Keratinocyte (primary cell): Measurements from ENCODE around the gene ALAS2. TPM values are rescaled to one million over a fixed set of nuclear protein-coding genes. Genes with fewer than 3 reads are reported as not detected.

Source experiments
- DNase-seq: peaks from one replicate; pipeline ENCODE4 v3.0.0-alpha.2; 2011; ENCODE audit warnings: low read depth, missing footprints, low spot score
- FAIRE-seq: peaks from 2 replicates; lab custom pipeline; 2011; peaks lifted over from hg19 to GRCh38; lab: Jason Lieb, UNC
- H2AFZ ChIP-seq: 2 replicates; pipeline ENCODE4 v1.6.0; 2012; ENCODE audit warnings: low read length, control low read depth, inconsistent platforms; ENCODE audit not compliant: control insufficient read depth
- H3K27ac ChIP-seq: 2 replicates; pipeline ENCODE4 v1.5.1; 2011; ENCODE audit warnings: low read length; ENCODE audit not compliant: control insufficient read depth, insufficient read depth
- H3K27me3 ChIP-seq: 3 replicates; pipeline ENCODE4 v1.6.0; 2011; ENCODE audit warnings: low read length; ENCODE audit not compliant: control insufficient read depth, insufficient read depth; ENCODE audit errors: extremely low read depth
- H3K36me3 ChIP-seq, 2 experiments: 2 replicates in 1 of 2; 3 replicates in 1 of 2; pipeline ENCODE4 v1.5.1; 2011; ENCODE audit warnings: low read length in 2 of 2, mild to moderate bottlenecking in 1 of 2; ENCODE audit not compliant: control insufficient read depth in 2 of 2, insufficient read depth in 2 of 2; ENCODE audit errors: extremely low read depth in 1 of 2
- H3K4me1 ChIP-seq: 3 replicates; pipeline ENCODE4 v1.5.1; 2011; ENCODE audit warnings: low read length; ENCODE audit not compliant: control insufficient read depth, insufficient read depth; ENCODE audit errors: extremely low read depth
- H3K4me2 ChIP-seq: 3 replicates; pipeline ENCODE4 v1.6.0; 2011; ENCODE audit warnings: low read depth, low read length; ENCODE audit not compliant: control insufficient read depth, insufficient read depth; ENCODE audit errors: extremely low read depth
- H3K4me3 ChIP-seq, 3 experiments: fragments of 200-600 bp in 1 of 3; sonication (generic) in 1 of 3; 2 replicates in 2 of 3; 3 replicates in 1 of 3; pipeline ENCODE4 v1.5.1; 2011 to 2016; ENCODE audit warnings: low read length in 3 of 3, mild to moderate bottlenecking in 3 of 3, control low read depth in 2 of 3, inconsistent platforms in 1 of 3, low read depth in 1 of 3, mixed read lengths in 1 of 3, mixed run types in 1 of 3, moderate library complexity in 1 of 3; ENCODE audit not compliant: control insufficient read depth in 2 of 3, insufficient read depth in 2 of 3; ENCODE audit errors: extremely low read depth in 1 of 3
- H3K79me2 ChIP-seq: 2 replicates; pipeline ENCODE4 v1.6.0; 2012; ENCODE audit warnings: low read length; ENCODE audit not compliant: control insufficient read depth, insufficient read depth
- H3K9ac ChIP-seq: 3 replicates; pipeline ENCODE4 v1.6.0; 2011; ENCODE audit warnings: low read length; ENCODE audit not compliant: control insufficient read depth, insufficient read depth; ENCODE audit errors: extremely low read depth
- H3K9me1 ChIP-seq: 3 replicates; pipeline ENCODE4 v1.6.0; 2011; ENCODE audit warnings: low read length; ENCODE audit not compliant: control insufficient read depth, insufficient read depth; ENCODE audit errors: extremely low read depth
- H3K9me3 ChIP-seq: 2 replicates; pipeline ENCODE4 v1.5.1; 2012; ENCODE audit warnings: low read depth, low read length; ENCODE audit not compliant: control insufficient read depth
- H4K20me1 ChIP-seq: 3 replicates; pipeline ENCODE4 v1.6.0; 2011; ENCODE audit warnings: low read length; ENCODE audit not compliant: control insufficient read depth, insufficient read depth; ENCODE audit errors: extremely low read depth
- CTCF ChIP-seq, 3 experiments: IDR thresholded peaks in 1 of 3; conservative IDR thresholded peaks in 1 of 3; optimal IDR thresholded peaks in 1 of 3; 2 replicates in 2 of 3; 3 replicates in 1 of 3; pipeline versions ENCODE3 to v1.5.1; 2011; ENCODE audit warnings: low read length in 3 of 3, mild to moderate bottlenecking in 3 of 3, moderate library complexity in 2 of 3, control low read depth in 1 of 3, inconsistent platforms in 1 of 3; ENCODE audit not compliant: insufficient read depth in 2 of 3; ENCODE audit errors: extremely low read depth in 1 of 3
- EZH2 ChIP-seq: IDR thresholded peaks from one replicate; pipeline ENCODE4 v1.6.1; 2012; ENCODE audit warnings: inconsistent platforms, mild to moderate bottlenecking, low read length, moderate library complexity
- dilution Hi-C: fragments of 300-500 bp; cut with MboI; formaldehyde crosslinking; loops from one replicate; pipeline ENCODE4 v1.7.0; 2020; ENCODE audit warnings: low sequenced_read_pairs; ENCODE audit not compliant: extremely low pct_ligation_motif_present
- polyA plus RNA-seq, 5 experiments: library from polyadenylated mRNA; depleted of rRNA in 3 of 5; stranded (reverse) in 3 of 5; stranded (forward) in 1 of 5; unstranded in 1 of 5; fragments of >200 nt; gene quantifications; 1 replicate in 1 of 5; 2 replicates in 3 of 5; 3 replicates in 1 of 5; pipeline versions ENCODE4 v1.2.1 to v1.2.3, GENCODE V29; 2011 to 2012; ENCODE audit warnings: missing spikeins in 2 of 5, low read depth in 1 of 5, low replicate concordance in 1 of 5

Gene ALAS2
- polyA plus RNA-seq, 1 donor (not counting 4 experiments of a cell fraction or from before 2014, with no cell fraction given), result not detected

- FAIRE-seq, result no peak
- no peak overlapping the region for H3K9ac ChIP-seq
- H3K27ac ChIP-seq, result no peak overlapping the region
- H2AFZ ChIP-seq, result no peak overlapping the region
- no peak overlapping the region for H3K4me2 ChIP-seq
- no peaks in the 10 kb centered on the region for H3K9me1 ChIP-seq
- no peaks in the 10 kb centered on the region for H3K9me3 ChIP-seq
- TF ChIP-seq CTCF (optimal IDR thresholded peaks at IDR 0.05 in 1 of 3, IDR thresholded peaks at IDR 0.05 in 1 of 3, conservative IDR thresholded peaks at IDR 0.05 in 1 of 3; ENCODE audit: extremely low read depth in 1 of 3, insufficient read depth in 2 of 3, low read length in 3 of 3) (no peak), EZH2 (no peak)
- dilution Hi-C loops, result no loop called here
- no peaks in the 10 kb centered on the region for H3K4me1 ChIP-seq
- no peak for DNase-seq
- H4K20me1 ChIP-seq, result no peaks in the 10 kb centered on the region
- no peaks in the 10 kb centered on the region for H3K79me2 ChIP-seq
- no peak overlapping the region for H3K4me3 ChIP-seq
- H3K36me3 ChIP-seq, result no peaks in the 10 kb centered on the region
- H3K27me3 ChIP-seq, result no peaks in the 10 kb centered on the region
Measured at GRCh38 chrX:55041514-55041913, 10.7 kb upstream of the ALAS2 start.

DNA sequence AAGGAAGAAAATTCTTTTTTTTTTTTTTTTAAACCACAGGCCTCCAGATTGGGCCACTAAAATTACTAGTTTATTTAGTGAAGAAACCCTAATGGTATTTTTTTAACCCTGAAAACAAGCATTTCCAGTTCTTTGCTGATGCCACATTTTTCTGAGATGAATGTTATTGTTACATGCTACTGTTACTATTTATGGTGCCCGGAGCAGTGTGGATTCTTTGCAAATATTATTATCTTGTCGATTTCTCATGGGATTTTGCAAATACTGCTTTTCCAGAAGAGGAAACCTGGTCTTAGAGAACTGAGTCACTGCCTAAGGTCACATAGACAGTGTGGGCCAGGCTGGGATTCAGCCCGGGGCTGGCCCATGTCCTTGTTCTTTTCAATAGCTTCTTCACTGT lies 8.7 kb upstream of the ALAS2 start:
- FAIRE-seq (no peak), DNase-seq (no peak)
- Histone ChIP-seq H2AFZ (no peak overlapping the region), H4K20me1 (no peaks in the 10 kb centered on the region), H3K36me3 (no peaks in the 10 kb centered on the region), H3K27ac (no peak overlapping the region), H3K9ac (no peak overlapping the region), H3K79me2 (no peaks in the 10 kb centered on the region), H3K4me1 (no peaks in the 10 kb centered on the region), H3K4me3 (no peak overlapping the region), H3K9me3 (no peaks in the 10 kb centered on the region), H3K9me1 (no peaks in the 10 kb centered on the region), H3K27me3 (no peaks in the 10 kb centered on the region), H3K4me2 (no peak overlapping the region)
- TF ChIP-seq CTCF (optimal IDR thresholded peaks at IDR 0.05 in 1 of 3, IDR thresholded peaks at IDR 0.05 in 1 of 3, conservative IDR thresholded peaks at IDR 0.05 in 1 of 3; ENCODE audit: extremely low read depth in 1 of 3, insufficient read depth in 2 of 3, low read length in 3 of 3), result no peak
- no peak for TF ChIP-seq EZH2
- dilution Hi-C loops, result no loop called here
